ENCODE data around the gene CHCHD2.
"Not testable (repeated sequence)": the region's sequence is repeated elsewhere in the genome, so short reads cannot be mapped to it uniquely, and the experiment has no call there.

CHCHD2 gene
- 114 to 205 (median 125) reads per million in 4 experiments for total RNA-seq

DNA sequence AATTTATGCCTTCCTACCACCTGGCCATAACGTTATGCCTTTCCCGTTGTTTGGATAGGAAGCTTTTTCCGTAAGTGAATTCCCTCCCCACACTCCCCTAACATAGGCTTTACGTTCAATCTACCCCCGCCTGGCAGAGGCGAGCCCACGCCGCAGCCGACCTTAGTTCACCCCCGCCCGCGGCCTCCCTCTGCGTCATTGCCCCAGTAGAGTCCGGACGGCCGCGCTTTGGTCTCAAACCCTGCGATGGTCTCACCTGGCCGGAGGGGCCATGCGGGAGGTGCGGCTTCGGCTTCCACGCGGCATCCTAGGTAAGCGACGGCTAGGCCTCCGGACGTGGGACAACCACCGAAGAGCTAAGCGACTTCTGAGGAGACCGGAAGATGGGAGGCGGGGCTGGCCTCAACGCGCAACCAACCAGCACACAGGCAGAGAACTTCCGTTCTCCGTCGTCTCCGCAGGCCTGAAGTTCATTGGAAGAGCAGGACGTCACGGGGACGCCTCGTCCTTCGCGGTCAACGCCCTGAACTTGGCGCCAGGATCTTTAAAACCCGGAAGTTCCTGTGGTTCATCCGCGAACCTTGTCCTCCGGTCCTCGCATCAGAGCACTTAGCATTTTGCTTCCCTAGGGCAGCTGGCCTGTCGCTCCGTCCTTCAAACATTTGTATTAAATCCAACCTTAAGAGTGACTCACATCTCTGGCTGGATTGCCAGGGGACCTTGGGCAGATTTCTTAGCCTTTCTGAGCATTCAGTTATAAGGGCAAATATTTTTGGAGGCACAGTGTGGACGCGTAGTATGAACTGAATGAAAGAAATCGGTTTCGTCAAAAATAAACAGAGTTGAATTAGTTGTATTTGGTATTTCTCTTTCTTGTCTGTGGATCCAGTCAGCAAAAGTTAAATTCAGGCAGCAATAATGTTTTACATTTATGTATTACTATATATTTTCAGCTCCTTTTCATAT lies at the start of gene CHCHD2:
TSS of gene CHCHD2 (minus strand) at position 369 of the 966 bp plus-strand sequence. CDS start at position 306, 63 bp downstream.
- peak; percentile 84 for DNase-seq

GRCh38 chr7:56131062-56131461 lies 24.8 kb upstream of the CHCHD2 start:
- DNase-seq = not testable (repeated sequence)

DNA sequence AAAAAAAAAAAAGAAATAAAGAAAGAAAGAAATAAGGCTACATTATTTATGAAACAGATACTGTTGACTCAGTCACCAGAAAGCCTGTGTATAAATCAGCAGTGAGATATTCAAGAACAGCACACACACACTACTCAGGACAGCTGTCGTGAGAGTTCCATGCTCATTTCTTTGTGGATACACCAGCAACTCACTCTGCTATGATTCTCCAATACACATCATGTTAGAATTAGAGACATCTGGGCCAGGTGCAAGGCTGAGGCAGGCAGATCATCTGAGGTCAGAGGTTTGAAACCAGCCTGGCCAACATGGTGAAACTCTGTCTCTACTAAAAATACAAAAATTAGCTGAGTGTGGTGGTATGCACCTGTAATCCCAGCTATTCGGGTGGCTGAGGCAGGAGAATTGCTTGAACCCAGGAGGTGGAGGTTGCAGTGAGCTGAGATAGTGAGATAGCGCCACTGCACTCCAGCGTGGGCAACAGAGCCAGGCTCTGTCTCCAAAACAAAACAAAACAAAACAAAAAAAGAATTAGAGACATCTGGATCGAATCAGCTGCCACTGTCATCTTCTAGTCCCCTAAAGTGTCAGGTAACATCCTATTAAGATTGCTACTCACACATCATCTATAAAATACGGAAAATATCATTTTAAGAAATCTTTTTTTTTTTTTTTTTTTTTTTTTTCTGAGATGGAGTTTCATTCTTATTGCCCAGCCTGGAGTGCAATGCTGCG lies 21.1 kb upstream of the CHCHD2 start:
- DNase-seq = no peak

DNA sequence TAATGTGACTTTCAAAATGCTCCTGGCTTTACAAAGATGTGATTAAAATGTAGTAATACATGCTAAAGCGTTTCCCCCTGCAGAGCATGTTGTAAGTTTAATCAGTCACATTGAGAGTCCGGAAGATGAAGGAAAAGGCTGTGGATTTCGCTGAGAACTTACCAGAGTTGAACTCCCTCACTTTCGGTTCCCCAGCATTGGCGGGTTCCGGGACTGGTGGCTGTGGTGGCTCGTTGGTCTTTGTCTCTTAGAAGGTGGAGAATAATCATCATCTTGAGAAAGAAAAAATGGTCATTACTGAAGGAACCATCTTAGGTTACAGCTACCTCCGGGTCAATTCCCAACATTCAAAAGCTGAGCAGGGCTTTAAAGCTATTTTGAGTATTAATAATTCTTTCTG lies 19.6 kb upstream of the CHCHD2 start:
- no peak for DNase-seq

- DNase-seq = no peak
Observed at GRCh38 chr7:56124981-56125380, 18.7 kb upstream of the CHCHD2 start.

DNA sequence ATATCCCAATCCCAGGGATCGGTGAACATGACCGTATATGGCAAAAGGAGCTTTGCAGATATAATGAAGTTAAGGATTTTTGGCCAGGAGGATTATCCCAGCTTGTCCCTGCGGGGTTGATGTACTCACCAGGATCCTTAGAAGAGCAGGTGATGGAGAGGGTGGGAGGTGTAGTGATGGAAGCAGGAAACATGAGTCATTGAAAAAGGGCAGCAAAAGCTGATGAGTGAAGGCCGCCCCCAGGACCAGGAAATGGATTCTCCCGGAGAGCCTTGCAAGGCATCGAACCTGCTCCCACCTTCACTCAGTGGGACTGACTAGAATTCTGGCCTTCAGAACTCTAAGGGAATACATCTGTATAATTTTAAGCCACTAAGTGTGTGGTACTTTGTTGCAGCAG lies 15.2 kb upstream of the CHCHD2 start:
- DNase-seq = no peak

DNA sequence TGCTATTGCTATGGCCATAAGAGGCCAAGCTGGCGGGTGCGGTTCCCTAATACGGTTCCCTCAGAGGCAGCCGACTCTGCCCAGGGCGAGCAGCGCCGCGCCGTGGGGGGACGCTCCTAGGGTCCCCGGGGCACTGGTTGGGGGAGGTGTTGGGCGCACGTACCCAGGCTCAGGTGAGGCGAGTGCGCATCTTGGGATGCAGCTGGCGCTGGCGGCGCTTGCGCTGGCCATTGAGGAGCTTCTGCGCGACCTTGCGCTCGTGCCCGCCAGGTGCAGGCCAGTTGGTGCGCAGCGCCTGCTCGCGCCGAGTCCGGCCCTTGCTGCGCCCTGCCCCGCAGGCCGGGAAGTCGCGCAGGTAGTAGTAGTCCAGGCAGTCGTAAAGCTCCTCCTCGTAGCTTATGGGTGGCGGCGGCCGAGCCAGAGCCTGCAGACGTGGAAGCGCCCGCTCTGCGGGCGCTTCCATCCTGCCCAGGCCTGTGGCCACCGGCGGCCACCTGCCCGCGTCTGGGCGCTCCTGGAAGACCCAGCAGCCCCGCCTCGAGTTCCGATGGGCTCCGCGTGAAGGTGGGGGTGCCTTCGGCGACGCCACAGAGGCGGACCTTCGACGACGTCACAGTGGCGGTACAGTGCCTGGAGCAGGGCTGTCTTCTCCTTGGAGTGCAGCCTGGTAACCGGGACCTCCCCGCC lies 9.7 kb upstream of the CHCHD2 start, which contains the start of gene NUPR2:
TSS of gene NUPR2 (minus strand) at position 566 of the 687 bp plus-strand sequence. CDS start at position 463, 103 bp downstream.
- no peak for DNase-seq

DNA sequence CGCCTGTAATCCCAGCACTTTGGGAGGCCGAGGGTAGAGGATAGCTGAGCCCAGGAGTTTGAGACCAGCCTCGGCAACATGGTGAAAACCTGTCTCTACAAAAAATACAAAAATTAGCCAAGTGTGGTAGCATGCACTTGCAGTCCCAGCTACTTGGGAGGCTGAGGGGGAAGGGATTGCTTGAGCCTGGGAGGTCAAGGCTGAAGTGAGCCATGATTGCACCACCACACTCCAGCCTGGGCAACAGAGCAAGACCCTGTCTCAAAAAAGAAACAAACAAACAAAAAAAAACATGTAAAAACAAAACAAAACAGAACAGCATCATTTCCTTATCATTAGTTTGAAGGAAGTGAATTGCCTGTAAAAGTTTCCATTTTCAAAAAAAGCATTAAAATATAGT lies 6.0 kb upstream of the CHCHD2 start:
- DNase-seq = not testable (repeated sequence)

GRCh38 chr7:56110611-56111010 lies 4.3 kb upstream of the CHCHD2 start:
- no peak for DNase-seq

GRCh38 chr7:56107954-56108258 lies 1.6 kb upstream of the CHCHD2 start:
- no peak for DNase-seq

DNA sequence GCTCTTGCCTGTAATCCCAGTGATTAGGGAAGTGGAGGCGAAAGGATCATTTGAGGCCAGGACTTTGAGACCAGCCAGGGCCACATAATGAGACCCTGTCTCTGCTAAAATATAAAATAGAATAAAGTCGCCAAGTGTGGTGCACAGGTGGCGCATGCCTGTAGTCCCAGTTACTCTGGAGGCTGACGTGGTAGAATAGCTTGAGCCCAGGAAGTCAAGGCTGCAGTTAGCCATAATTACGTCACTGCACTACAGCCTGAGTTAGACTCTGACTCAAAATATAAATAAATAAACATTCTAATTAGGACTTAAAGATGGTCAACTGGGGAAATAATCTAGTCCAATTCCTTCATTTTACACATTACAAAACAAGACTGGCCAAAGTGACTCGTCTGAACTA lies 768 bp downstream of the CHCHD2 start:
- DNase-seq = no peak

GRCh38 chr7:56104138-56104537 lies 2.1 kb downstream of the CHCHD2 start:
- DNase-seq = not testable (repeated sequence)

DNA sequence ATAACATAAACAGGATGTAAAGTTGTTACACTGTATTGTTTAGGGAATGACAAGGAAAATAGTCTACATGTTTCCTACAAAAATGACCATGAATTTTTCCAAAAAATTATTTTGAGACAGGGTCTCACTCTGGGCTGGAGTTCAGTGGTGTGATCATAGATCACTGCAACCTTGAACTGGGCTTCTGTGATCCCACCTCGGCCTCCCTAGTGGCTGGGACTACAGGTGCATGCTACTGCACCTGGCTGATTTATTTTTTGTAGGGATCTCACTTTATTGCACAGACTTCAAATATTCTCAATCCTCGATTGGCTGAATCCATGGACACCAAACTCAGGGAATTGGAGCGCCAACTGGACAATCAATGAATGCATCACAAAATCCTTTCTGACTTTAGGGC lies 6.6 kb downstream of the CHCHD2 start:
- DNase-seq = no peak

DNA sequence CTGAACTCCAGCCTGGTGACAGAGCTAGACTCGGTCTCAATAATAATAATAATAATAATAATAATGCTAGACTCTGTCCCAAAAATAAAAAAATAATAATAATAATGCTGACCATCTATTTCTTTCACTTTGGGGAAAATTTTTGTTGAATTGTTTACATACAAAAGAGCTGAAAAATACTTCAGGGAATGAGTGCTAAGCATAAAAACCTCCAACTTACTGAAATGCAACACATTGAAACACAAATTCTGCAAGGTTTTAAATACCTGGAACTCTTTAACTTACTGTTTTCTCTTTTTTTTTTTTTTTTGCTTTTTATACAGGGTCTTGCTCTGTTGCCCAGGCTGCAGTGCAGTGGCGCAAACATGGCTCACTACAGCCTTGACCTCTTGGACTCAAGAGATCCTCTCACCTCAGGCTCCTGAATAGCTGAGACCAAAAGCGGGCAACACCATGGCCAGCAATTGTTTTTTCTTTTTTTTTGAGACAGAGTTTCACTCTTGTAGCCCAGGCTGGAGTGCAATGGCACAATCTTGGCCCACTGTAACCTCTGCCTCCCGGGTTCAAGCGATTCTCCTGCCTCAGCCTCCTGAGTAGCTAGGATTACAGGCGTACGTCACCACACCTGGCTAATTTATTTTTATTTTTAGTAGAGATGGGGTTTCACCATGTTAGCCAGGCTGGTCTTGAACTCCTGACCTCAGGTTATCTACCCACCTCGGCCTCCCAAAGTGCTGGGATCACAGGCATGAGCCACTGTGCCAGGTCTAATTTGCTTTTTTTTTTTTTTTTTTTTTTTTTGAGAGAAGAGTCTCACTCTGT lies 7.9 kb downstream of the CHCHD2 start:
- not testable (repeated sequence) for DNase-seq

GRCh38 chr7:56097700-56098099 lies 8.6 kb downstream of the CHCHD2 start:
- no peak for DNase-seq

DNA sequence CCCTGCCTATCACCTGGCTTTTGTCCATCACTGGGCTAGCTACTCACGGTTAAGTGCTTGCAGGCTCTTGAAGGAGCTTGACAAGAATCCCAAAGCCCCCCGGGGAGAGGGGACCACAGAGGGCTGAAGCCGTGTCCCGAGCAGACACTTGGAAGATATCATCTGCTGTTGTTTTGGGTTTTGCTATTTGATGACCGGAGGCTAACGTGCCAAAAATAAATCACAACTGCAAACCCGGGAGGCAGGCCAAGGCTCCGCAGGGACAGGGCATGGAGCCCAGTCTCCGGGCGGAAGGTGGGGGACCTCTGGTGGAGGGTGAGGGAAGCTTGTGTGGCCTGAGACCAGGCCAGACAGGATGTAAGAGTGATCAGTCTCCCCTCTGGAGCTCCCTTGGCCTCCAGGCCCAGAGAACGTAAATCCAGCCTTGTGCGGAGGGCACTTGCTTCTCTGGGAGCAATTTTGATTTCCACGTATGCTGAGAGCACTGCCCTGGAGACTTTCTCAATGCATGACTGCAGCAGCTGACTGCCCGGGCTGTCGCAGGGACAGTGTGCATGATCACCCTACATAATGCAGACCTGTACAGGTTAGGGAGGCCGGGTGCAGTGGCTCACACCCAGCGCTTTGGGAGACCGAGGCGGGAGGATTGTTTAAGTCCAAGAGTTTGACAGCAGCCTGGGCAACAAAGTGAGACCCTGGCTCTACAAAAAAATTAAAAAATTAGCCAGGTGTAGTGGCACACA lies 13.3 kb downstream of the CHCHD2 start, which contains the start of gene PHKG1:
TSS of gene PHKG1 (minus strand) at position 164 of the 743 bp plus-strand sequence. CDS start 4,011 bp downstream, outside the sequence.
- no peak for DNase-seq

DNA sequence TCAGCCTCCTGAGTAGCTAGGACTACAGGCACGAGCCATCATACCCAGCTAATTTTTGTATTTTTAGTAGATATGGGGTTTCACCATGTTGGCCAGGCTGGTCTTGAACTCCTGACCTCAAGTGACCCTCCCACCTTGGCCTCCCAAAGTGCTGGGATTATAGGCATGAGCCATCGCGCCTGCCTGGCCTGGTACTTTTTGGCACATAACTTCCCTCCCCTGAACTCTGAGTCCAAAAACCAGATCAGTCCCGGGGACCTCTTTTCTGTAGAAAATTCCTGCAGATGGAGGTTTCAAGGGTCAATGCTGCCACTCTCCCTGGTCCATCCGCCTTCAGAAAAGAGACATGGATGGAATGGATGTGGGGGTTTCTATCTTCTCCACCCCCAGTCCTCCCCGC lies 13.9 kb downstream of the CHCHD2 start:
- not testable (repeated sequence) for DNase-seq

GRCh38 chr7:56091591-56091990 lies 14.7 kb downstream of the CHCHD2 start:
- no peak for DNase-seq

DNA sequence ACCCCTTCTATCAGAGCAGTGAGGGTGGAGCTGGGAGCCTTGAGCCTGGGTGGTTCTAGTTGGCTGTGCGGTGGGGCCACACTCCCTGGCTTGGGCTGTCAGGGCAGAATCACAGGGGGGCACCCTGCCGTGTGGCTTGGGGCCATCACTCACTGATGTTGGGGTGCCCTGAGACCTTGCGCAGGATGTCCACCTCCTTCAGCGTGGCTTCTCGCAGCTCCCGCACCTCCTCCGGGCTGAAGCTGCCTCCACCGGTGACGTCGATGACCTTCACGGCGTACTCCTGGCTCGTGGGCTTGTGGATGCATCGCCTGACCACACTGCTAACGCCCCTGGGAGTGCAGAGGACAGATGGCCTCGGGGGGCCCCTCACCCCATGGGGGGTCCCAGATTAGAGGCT lies 18.8 kb downstream of the CHCHD2 start:
- DNase-seq = no peak

- no peak for DNase-seq
Observed at GRCh38 chr7:56086761-56087160, 19.5 kb downstream of the CHCHD2 start.

DNA sequence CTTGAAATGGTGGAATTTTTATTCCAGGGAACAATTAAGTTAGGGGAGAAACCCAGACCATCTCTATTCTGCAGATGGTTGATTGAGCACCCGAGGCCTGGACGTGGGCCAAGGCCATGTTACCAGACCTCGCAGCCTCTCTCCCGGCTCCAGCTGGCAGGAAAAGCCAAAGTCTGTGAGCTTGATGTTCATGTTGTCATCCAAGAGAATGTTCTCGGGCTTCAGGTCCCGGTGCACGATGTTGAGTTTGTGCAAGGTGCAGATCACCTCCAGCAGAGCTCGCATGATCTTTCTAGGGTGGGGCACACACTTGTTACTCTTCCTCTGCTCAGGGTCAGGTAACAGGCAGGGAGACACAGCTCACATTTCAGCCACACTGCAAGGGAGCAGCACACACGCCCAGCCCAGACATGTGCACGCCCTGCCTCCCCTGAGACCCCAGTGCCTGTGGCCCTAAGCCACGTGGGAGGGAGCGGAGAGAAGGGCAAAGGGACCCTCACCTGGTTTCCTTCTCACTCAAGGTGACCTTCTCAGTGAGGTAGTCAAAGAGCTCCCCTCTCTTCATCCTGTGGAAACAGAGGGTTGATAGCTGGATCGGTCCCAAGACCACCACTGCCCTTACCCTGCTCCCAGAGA lies 23.0 kb downstream of the CHCHD2 start:
- DNase-seq = no peak

All from effector CD8-positive, alpha-beta T cell (primary cell).